Esophagus muscularis mucosa (tissue), 4 donors: ENCODE results near the gene THRB. TPM values are rescaled to one million over a fixed set of nuclear protein-coding genes. Genes with fewer than 3 reads are reported as not detected.
A peak's percentile ranks its signal among the peaks of the same experiment; 100 is the strongest.

ENCODE experiments used
- DNase-seq: peaks from one replicate; pipeline ENCODE4 v3.0.0-alpha.2; 2017; ENCODE audit errors: extremely low spot score
- H3K27ac ChIP-seq, 4 donors: fragments of 200-600 bp; sonication (generic); replicated peaks in 1 of 4; 1 replicate in 3 of 4; 2 replicates in 1 of 4; pipeline ENCODE4 v1.5.1; 2016 to 2019; ENCODE audit warnings: mild to moderate bottlenecking in 1 of 4
- H3K27me3 ChIP-seq, 4 donors: fragments of 200-600 bp; sonication (generic); one replicate each; pipeline versions ENCODE4 v1.5.1 to v1.6.0; 2016 to 2019
- H3K36me3 ChIP-seq, 4 donors: fragments of 200-600 bp; sonication (generic); one replicate each; pipeline ENCODE4 v1.5.1; 2016 to 2019
- H3K4me1 ChIP-seq, 4 donors: fragments of 200-600 bp; sonication (generic); one replicate each; pipeline ENCODE4 v1.5.1; 2016 to 2019
- H3K4me3 ChIP-seq, 4 donors: fragments of 200-600 bp; sonication (generic); 1 replicate in 2 of 4; 2 replicates in 2 of 4; pipeline ENCODE4 v1.5.1; 2016 to 2019; ENCODE audit warnings: mild to moderate bottlenecking in 4 of 4, moderate library complexity in 1 of 4
- H3K9me3 ChIP-seq, 4 donors: fragments of 200-600 bp; sonication (generic); 1 replicate in 3 of 4; 2 replicates in 1 of 4; pipeline ENCODE4 v1.5.1; 2016 to 2019
- CTCF ChIP-seq, 3 experiments: fragments of 200-600 bp in 2 of 3; fragments of 450-650 bp in 1 of 3; sonication (generic) in 2 of 3; IDR thresholded peaks; one replicate each; pipeline ENCODE4 v1.5.1; 2017 to 2019; ENCODE audit warnings: antibody characterized with exemption in 3 of 3, mild to moderate bottlenecking in 2 of 3, moderate library complexity in 1 of 3
- EP300 ChIP-seq: sonication (generic); formaldehyde crosslinking; IDR thresholded peaks from one replicate; pipeline ENCODE4 v1.6.1; 2017; ENCODE audit warnings: antibody characterized with exemption
- POLR2A ChIP-seq: fragments of 450-650 bp; IDR thresholded peaks from one replicate; pipeline ENCODE4 v1.6.1; 2017; ENCODE audit warnings: antibody characterized with exemption, moderate library complexity, mild to moderate bottlenecking, low read depth
- POLR2AphosphoS5 ChIP-seq, 2 donors: sonication (generic); formaldehyde crosslinking; IDR thresholded peaks; one replicate each; pipeline ENCODE4 v1.6.1; 2017; ENCODE audit warnings: antibody characterized with exemption in 2 of 2
- WGBS: methylation state at CpG from one replicate; pipeline ENCODE4 v1.1.5; 2018; 5-methylcytosine and 5-hydroxymethylcytosine counted together
- intact Hi-C: fragments of 100-400 bp; cut with DNase I; formaldehyde crosslinking; loops from one replicate; pipeline ENCODE4 v1.15.1; 2023
- total RNA-seq, 4 donors: library from RNA; depleted of rRNA; stranded (reverse); fragments of >200 nt; gene quantifications; one replicate each; pipeline versions ENCODE4 v1.1.0 to v1.2.1, GENCODE V29; 2016

THRB gene
- total RNA-seq, 4 donors from 2014 or later, result 31.5 to 68.6 (median 39.3) TPM

GRCh38 chr3:24393316-24393715, 101.3 kb downstream of the THRB start:
- 53% methylated on average over 3 of the region's 3 CpGs for WGBS
- H3K9me3 ChIP-seq, result no peaks in the 10 kb centered on the region
- DNase-seq, result no peak
- intact Hi-C loops, result no loop called here
- H3K27ac ChIP-seq, result no peak overlapping the region
- peaks cover 17 to 51% (median 36%) of the 10 kb centered on the region in 4 donors for H3K4me1 ChIP-seq
- H3K27me3 ChIP-seq, result no peaks in the 10 kb centered on the region
- H3K36me3 ChIP-seq, result no peaks in the 10 kb centered on the region
- no peak overlapping the region for H3K4me3 ChIP-seq
- TF ChIP-seq EP300, result no peak

DNA sequence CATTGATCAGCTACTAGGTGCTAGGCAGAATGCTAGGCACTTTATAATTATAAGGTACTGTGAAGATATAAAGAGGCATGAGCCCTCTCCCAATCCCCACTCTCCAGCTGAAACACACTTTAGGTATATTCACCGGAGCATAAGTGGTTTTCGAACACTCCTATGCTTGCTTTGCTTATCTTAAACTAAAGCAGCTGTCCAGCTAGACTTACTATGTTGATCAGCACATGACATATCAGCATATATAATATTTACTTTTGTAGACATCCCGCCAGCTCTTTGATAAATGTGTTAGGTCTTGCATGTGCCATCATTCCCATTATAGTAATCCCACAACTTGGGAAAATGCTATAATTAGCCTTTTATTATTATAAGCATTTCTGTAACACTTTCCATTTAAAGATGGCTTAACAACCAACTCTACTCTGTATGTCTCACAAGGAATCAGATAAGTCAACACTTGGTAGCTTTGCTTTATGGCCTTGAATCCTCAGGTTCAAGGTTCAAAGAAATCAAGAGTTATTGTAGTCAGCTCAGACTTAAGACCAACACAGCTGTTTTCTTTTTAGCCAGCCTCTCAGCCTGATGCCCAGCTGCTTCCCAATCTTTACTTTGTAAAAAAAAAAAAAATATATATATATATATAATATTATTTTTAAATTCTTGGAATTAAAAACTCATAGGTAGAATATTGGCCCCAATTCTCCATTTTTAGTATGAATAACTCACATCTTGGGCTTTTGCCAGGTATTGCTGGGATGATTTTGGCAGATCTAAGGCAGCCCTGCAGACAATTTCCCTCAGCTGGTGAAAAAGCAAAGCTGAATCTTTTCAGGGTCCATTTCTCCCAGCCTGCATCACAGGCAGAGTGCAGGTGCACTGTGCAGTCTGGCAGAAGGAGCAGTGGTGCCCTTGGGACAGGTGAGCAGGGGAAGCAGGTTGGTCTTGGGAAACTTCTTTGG, 104.2 kb downstream of the THRB start:
- H3K4me1 ChIP-seq, result peaks cover 25 to 62% (median 56%) of the 10 kb centered on the region in 4 donors
- H3K9me3 ChIP-seq, result no peaks in the 10 kb centered on the region
- H3K27ac ChIP-seq, result peak overlapping the region; percentile 70 to 73 (median 72)
- H3K36me3 ChIP-seq, result no peaks in the 10 kb centered on the region
- H3K4me3 ChIP-seq, result no peak overlapping the region
- H3K27me3 ChIP-seq, result no peaks in the 10 kb centered on the region
- DNase-seq, result no peak
- WGBS, result 88% methylated on average over 3 of the region's 3 CpGs
- TF ChIP-seq EP300, result no peak
- no peak for TF ChIP-seq POLR2A
- no peak for TF ChIP-seq POLR2AphosphoS5 (IDR thresholded peaks at IDR 0.05)
- TF ChIP-seq CTCF (IDR thresholded peaks at IDR 0.05), result no peak
- intact Hi-C loops, result no loop called here

GRCh38 chr3:24389108-24390090, 105.3 kb downstream of the THRB start:
- H3K4me1 ChIP-seq, result peaks cover 25 to 67% (median 61%) of the 10 kb centered on the region in 4 donors
- no peak overlapping the region for H3K4me3 ChIP-seq
- no peak for TF ChIP-seq POLR2A
- no peak for TF ChIP-seq CTCF (IDR thresholded peaks at IDR 0.05)
- TF ChIP-seq POLR2AphosphoS5 (IDR thresholded peaks at IDR 0.05), result no peak
- TF ChIP-seq EP300, result no peak
- H3K27ac ChIP-seq, result peak overlapping the region; percentile 70 to 73 (median 72)
- no peaks in the 10 kb centered on the region for H3K36me3 ChIP-seq
- no peaks in the 10 kb centered on the region for H3K9me3 ChIP-seq
- no peaks in the 10 kb centered on the region for H3K27me3 ChIP-seq
- no peak for DNase-seq
- WGBS, result 56% methylated on average over 6 of the region's 6 CpGs
- intact Hi-C loops, result no loop called here

GRCh38 chr3:24388611-24389010, 106.0 kb downstream of the THRB start:
- H3K27me3 ChIP-seq, result no peaks in the 10 kb centered on the region
- TF ChIP-seq CTCF (IDR thresholded peaks at IDR 0.05), result no peak
- TF ChIP-seq POLR2A, result no peak
- no peak for TF ChIP-seq EP300
- TF ChIP-seq POLR2AphosphoS5 (IDR thresholded peaks at IDR 0.05), result no peak
- no peak overlapping the region for H3K4me3 ChIP-seq
- intact Hi-C loops, result no loop called here
- no peaks in the 10 kb centered on the region for H3K9me3 ChIP-seq
- peak overlapping the region; percentile 70 to 73 (median 72) for H3K27ac ChIP-seq
- H3K4me1 ChIP-seq, result peaks cover 25 to 74% (median 66%) of the 10 kb centered on the region in 4 donors
- H3K36me3 ChIP-seq, result no peaks in the 10 kb centered on the region
- DNase-seq, result no peak
